ENCODE measurements around the gene ZAP70. TPM values are rescaled to one million over a fixed set of nuclear protein-coding genes. Genes with fewer than 3 reads are reported as not detected.
"Not testable (repeated sequence)": the region's sequence is repeated elsewhere in the genome, so short reads cannot be mapped to it uniquely, and the experiment has no call there.

Gene ZAP70
- total RNA-seq, 1 donor, result under 0.01 TPM

DNA sequence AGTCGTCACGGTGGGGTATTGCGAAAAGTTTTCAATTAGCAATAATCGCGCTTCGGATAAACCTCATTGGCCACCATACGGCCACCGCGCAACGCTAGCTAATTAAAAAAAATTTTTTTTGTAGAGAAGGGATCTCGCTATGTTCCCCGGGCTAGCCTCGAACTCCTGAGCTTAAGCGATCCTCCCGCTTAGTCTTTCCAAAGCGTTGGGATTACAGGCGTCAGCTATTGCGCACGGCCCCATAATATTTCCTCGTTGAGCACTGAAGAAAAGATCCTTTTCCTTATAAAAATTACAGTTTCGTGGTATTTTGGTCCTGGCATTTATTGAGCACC is 48.8 kb upstream of the ZAP70 start:
- peak overlapping the region; percentile 88 for H3K4me2 ChIP-seq (ENCODE audit: insufficient read depth, low read length)
- H3K27me3 ChIP-seq (ENCODE audit: insufficient read depth, low read length), result no peaks in the 10 kb centered on the region
- peak; percentile 1 for DNase-seq (ENCODE audit: insufficient read length, low spot score, missing footprints)
- no peak for TF ChIP-seq CTCF (IDR thresholded peaks at IDR 0.05; ENCODE audit: extremely low read depth, low read depth, low read length)
- H2AFZ ChIP-seq (ENCODE audit: low read length), result peak overlapping the region; percentile 88
- peak overlapping the region; percentile 72 for H3K4me3 ChIP-seq (ENCODE audit: insufficient read depth, low read length)
- H3K27ac ChIP-seq (ENCODE audit: low read depth, low read length), result peak overlapping the region; percentile 82
- H3K9me3 ChIP-seq (ENCODE audit: low read depth, low read length), result no peaks in the 10 kb centered on the region
- H3K4me1 ChIP-seq (ENCODE audit: insufficient read depth, low read length), result peaks cover 27% of the 10 kb centered on the region
- peaks cover 30% of the 10 kb centered on the region for H3K79me2 ChIP-seq (ENCODE audit: insufficient read depth, low read length)
- peaks cover 27% of the 10 kb centered on the region for H4K20me1 ChIP-seq (ENCODE audit: insufficient read depth, low read length)
- peaks cover 9% of the 10 kb centered on the region for H3K36me3 ChIP-seq (ENCODE audit: insufficient read depth, low read length)

DNA sequence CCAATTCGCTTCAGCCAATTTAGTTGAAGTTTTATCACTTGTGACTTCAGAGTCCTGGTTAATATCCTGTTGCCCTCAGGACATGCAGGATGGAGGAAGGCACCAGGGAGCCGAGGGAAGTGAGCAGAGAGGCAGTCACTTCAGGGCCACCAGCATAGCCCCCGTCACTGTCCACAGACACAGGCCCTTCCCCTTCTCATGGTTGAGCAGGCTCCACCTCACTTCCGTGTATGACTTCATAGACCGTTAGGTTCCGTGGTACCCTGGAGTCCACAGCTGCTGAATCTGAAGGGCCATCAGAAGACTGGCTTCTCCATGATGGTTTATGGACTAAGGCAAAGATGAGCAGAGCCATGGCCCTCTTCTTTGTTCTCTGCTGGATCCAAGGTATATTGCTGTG is 43.9 kb upstream of the ZAP70 start, which contains the start of gene C2orf92:
C2orf92 (plus strand) TSS at position 266 of the 400 bp plus-strand sequence; CDS start at position 342, 76 bp downstream.
- no peaks in the 10 kb centered on the region for H3K27me3 ChIP-seq (ENCODE audit: insufficient read depth, low read length)
- H4K20me1 ChIP-seq (ENCODE audit: insufficient read depth, low read length), result no peaks in the 10 kb centered on the region
- no peaks in the 10 kb centered on the region for H3K36me3 ChIP-seq (ENCODE audit: insufficient read depth, low read length)
- H3K9me3 ChIP-seq (ENCODE audit: low read depth, low read length), result no peaks in the 10 kb centered on the region
- DNase-seq (ENCODE audit: insufficient read length, low spot score, missing footprints), result no peak
- no peak for TF ChIP-seq CTCF (IDR thresholded peaks at IDR 0.05; ENCODE audit: extremely low read depth, low read depth, low read length)
- H3K4me1 ChIP-seq (ENCODE audit: insufficient read depth, low read length), result peaks cover 5% of the 10 kb centered on the region
- H3K4me2 ChIP-seq (ENCODE audit: insufficient read depth, low read length), result no peak within 1 kb of the TSS
- no peak within 1 kb of the TSS for H3K4me3 ChIP-seq (ENCODE audit: insufficient read depth, low read length)
- H3K79me2 ChIP-seq (ENCODE audit: insufficient read depth, low read length), result no peaks in the 10 kb centered on the region
- no peak within 1 kb of the TSS for H2AFZ ChIP-seq (ENCODE audit: low read length)
- no peak within 1 kb of the TSS for H3K27ac ChIP-seq (ENCODE audit: low read depth, low read length)

- H3K4me1 ChIP-seq (ENCODE audit: insufficient read depth, low read length), result no peaks in the 10 kb centered on the region
- no peak overlapping the region for H2AFZ ChIP-seq (ENCODE audit: low read length)
- no peaks in the 10 kb centered on the region for H3K9me3 ChIP-seq (ENCODE audit: low read depth, low read length)
- no peak overlapping the region for H3K4me2 ChIP-seq (ENCODE audit: insufficient read depth, low read length)
- no peaks in the 10 kb centered on the region for H3K79me2 ChIP-seq (ENCODE audit: insufficient read depth, low read length)
- H3K4me3 ChIP-seq (ENCODE audit: insufficient read depth, low read length), result no peak overlapping the region
- no peaks in the 10 kb centered on the region for H3K27me3 ChIP-seq (ENCODE audit: insufficient read depth, low read length)
- TF ChIP-seq CTCF (IDR thresholded peaks at IDR 0.05; ENCODE audit: extremely low read depth, low read depth, low read length), result no peak
- H3K27ac ChIP-seq (ENCODE audit: low read depth, low read length), result no peak overlapping the region
- H3K36me3 ChIP-seq (ENCODE audit: insufficient read depth, low read length), result no peaks in the 10 kb centered on the region
- DNase-seq (ENCODE audit: insufficient read length, low spot score, missing footprints), result no peak
- H4K20me1 ChIP-seq (ENCODE audit: insufficient read depth, low read length), result no peaks in the 10 kb centered on the region
These were observed 42.9 kb upstream of the ZAP70 start for GRCh38 chr2:97670471-97670870.

- no peak for TF ChIP-seq CTCF (IDR thresholded peaks at IDR 0.05; ENCODE audit: extremely low read depth, low read depth, low read length)
- Histone ChIP-seq H3K36me3 (ENCODE audit: insufficient read depth, low read length) (no peaks in the 10 kb centered on the region), H3K4me3 (ENCODE audit: insufficient read depth, low read length) (no peak overlapping the region)
These were observed 41.9 kb upstream of the ZAP70 start for GRCh38 chr2:97671526-97671925.

GRCh38 chr2:97672606-97673140 is 40.7 kb upstream of the ZAP70 start:
- peak; percentile 11 for DNase-seq (ENCODE audit: insufficient read length, low spot score, missing footprints)
- not testable (repeated sequence) for H3K27ac ChIP-seq (ENCODE audit: low read depth, low read length); H3K36me3 ChIP-seq (ENCODE audit: insufficient read depth, low read length)

More at GRCh38 chr2:97671526-97671925, 41.9 kb upstream of the ZAP70 start:
- Histone ChIP-seq H3K9me3 (ENCODE audit: low read depth, low read length) (no peaks in the 10 kb centered on the region), H3K27ac (ENCODE audit: low read depth, low read length) (no peak overlapping the region), H3K4me1 (ENCODE audit: insufficient read depth, low read length) (no peaks in the 10 kb centered on the region), H2AFZ (ENCODE audit: low read length) (no peak overlapping the region), H3K4me2 (ENCODE audit: insufficient read depth, low read length) (no peak overlapping the region), H4K20me1 (ENCODE audit: insufficient read depth, low read length) (no peaks in the 10 kb centered on the region), H3K27me3 (ENCODE audit: insufficient read depth, low read length) (no peaks in the 10 kb centered on the region), H3K79me2 (ENCODE audit: insufficient read depth, low read length) (no peaks in the 10 kb centered on the region)
- peak; percentile 29 for DNase-seq (ENCODE audit: insufficient read length, low spot score, missing footprints)

More at GRCh38 chr2:97672606-97673140, 40.7 kb upstream of the ZAP70 start:
- H3K79me2 ChIP-seq (ENCODE audit: insufficient read depth, low read length); H3K9me3 ChIP-seq (ENCODE audit: low read depth, low read length); H4K20me1 ChIP-seq (ENCODE audit: insufficient read depth, low read length); H3K4me2 ChIP-seq (ENCODE audit: insufficient read depth, low read length); H3K4me3 ChIP-seq (ENCODE audit: insufficient read depth, low read length); H3K27me3 ChIP-seq (ENCODE audit: insufficient read depth, low read length); H3K4me1 ChIP-seq (ENCODE audit: insufficient read depth, low read length); H2AFZ ChIP-seq (ENCODE audit: low read length): not testable (repeated sequence)

Measured in osteoblast (primary cell).